Midbrain (tissue), 1 donor: ENCODE measurements around the gene SMARCD3.

Experiments
- DNase-seq: peaks from one replicate; lab custom pipeline; 2025; lab: John Stamatoyannopoulos, UW

SMARCD3 gene

DNA sequence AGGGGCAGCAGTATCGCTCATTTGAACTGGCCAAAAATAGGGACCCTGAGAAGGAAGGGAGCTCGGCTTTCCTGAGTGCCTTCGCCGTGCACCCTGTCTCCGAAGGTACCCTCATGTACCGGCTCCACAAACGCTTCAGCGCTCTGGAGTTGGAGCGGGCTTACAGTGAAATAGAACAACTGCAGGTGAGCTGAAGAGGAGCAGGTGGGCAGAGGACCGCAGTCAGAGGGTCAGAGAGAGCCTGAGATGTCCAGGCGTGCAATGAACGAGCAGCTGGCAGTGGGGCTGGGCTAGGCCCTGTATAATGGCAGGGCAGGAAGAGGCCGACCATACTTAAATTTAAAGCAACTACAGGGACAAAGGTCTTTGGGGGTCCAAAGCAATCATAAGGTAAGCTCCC, 12.1 kb downstream of the SMARCD3 start:
- DNase-seq = no peak

DNA sequence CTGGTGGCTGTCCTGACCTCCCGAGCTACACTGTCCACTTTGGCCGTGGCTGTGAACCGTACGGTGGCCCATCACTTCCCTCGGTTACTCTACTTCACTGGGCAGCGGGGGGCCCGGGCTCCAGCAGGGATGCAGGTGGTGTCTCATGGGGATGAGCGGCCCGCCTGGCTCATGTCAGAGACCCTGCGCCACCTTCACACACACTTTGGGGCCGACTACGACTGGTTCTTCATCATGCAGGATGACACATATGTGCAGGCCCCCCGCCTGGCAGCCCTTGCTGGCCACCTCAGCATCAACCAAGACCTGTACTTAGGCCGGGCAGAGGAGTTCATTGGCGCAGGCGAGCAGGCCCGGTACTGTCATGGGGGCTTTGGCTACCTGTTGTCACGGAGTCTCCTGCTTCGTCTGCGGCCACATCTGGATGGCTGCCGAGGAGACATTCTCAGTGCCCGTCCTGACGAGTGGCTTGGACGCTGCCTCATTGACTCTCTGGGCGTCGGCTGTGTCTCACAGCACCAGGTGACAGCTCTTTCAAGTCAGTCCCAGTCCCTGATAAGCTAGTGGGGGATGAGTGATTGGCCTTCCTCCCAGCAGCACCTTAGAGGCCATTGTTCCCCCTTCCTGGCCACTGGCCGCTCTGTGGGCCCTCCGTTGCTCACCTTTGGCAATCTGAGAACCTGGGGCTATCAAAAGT, 13.3 kb downstream of the SMARCD3 start:
- DNase-seq = no peak

DNA sequence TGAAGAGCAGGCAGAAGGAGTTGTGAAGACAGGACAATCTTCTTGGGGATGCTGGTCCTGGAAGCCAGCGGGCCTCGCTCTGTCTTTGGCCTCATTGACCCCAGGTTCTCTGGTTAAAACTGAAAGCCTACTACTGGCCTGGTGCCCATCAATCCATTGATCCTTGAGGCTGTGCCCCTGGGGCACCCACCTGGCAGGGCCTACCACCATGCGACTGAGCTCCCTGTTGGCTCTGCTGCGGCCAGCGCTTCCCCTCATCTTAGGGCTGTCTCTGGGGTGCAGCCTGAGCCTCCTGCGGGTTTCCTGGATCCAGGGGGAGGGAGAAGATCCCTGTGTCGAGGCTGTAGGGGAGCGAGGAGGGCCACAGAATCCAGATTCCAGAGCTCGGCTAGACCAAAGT, 14.7 kb downstream of the SMARCD3 start:
- DNase-seq = no peak

DNA sequence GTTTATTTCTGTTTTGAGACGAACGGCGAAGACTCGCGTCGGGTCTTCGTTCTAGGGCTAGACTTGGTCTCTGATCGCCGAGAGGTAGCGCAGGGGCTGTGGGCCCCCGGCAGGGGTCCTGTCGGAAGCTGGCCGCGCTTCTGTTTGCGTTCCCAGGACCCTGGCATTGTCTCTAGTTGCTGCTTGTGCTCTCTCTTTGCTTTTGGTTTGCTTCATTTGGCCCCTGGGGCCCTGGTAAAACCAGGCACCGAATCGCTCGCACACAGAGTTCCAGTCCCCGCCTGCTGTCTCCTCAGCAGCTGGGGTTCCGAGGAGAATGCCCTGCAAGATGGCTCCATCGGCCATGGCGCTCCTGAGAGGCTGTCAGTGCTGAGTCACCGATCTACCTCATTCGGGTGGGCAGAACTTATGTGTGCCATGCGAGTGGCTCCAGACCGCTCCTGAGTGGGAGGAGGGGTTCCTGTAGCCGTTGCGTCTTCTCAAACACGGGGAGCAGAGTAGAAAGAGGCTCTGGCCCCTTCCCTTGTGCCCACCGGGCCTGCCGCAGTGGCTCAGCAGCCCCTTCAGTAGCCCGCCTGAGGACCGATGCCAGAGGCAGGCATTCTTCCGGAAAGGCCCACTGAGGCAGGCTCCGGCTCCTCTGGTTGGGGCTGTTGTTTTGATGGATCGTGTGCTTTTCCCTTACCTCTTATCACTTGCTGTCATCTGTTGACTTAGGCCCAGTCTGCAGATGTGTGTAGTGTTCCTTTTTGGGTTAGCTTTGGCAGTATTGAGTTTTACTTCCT, 15.4 kb downstream of the SMARCD3 start:
- no peak for DNase-seq

DNA sequence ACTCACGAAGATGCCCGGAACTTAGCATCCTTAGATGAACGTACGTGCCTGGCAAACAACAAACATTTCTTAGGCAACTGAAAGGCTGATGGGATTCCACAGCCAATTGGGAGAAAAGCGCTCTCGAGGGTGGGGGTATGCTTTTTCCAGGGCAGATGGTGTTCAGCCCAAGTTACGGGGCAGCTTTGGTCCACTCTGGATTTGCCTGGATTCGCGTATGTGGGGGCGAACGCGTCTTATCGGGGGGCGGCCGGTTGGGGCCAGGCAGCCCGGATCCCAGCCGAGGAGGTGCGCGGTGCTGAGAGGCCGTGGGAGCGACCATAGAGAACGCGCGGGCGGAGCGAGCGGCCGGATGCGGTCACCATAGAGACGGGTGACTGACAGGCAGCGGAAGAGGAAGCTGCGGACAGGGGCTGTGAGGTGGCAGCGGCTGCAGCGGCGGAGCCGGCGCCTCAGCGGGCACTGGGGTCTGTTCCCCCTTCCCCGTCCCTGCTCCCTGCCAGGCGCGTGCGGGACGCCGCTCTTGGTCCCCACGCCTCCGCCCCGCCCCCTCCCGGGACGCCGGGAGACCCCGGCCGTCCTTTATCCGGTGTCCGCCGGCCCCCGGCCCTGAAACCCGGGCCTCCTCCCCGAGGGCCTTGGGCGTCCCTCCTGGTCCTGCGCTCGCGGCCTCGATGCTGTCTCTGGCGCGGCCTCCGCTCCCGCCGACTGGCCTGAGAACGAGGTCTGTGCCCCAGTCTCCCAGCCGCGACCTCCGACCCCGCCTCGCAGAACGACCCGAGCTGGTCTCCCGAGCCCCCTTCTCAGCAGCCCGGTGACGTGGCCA, 16.2 kb downstream of the SMARCD3 start, which contains the start of gene CHPF2:
Gene CHPF2, plus strand, starts transcription at position 393 of the 826 bp plus-strand sequence. CDS start 1,529 bp downstream, outside the sequence.
- DNase-seq = peak; percentile 91

DNA sequence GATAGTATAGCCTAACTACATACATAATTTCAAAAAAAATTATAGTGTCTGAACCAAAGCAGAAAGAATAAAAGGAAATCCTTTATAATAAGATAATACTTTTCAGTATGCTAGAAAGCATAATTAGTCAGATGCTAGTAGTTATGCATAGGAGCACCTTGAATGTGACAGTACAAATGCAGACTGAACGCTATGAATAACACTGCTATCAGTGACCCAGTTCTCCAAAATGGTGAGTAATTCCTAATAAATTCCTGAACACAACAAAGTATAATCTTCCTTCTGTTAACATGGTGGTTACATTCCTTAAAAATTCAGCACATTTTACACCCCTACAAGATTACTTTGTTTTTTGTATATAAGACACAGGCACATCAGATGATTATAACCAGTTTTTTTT, 17.4 kb downstream of the SMARCD3 start:
- no peak for DNase-seq

DNA sequence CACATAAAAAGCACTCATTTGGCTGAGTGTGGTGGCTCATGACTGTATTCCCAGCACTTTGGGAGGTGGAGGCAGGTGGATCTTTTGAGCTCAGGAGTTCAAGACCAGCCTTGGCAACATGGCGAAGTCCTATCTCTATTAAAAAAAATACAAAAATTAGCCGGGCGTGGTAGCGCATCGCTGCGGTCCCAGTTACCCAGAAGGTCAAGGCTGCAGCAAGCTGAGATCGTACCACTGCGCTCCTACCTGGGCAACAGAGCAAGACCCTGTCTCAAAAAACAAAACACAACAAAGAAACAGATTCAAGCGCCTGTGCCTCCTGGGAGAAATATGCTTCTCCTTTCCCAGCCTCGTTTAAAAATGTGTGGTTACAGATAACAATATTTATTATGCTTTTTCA, 19.2 kb downstream of the SMARCD3 start:
- DNase-seq = no peak

DNA sequence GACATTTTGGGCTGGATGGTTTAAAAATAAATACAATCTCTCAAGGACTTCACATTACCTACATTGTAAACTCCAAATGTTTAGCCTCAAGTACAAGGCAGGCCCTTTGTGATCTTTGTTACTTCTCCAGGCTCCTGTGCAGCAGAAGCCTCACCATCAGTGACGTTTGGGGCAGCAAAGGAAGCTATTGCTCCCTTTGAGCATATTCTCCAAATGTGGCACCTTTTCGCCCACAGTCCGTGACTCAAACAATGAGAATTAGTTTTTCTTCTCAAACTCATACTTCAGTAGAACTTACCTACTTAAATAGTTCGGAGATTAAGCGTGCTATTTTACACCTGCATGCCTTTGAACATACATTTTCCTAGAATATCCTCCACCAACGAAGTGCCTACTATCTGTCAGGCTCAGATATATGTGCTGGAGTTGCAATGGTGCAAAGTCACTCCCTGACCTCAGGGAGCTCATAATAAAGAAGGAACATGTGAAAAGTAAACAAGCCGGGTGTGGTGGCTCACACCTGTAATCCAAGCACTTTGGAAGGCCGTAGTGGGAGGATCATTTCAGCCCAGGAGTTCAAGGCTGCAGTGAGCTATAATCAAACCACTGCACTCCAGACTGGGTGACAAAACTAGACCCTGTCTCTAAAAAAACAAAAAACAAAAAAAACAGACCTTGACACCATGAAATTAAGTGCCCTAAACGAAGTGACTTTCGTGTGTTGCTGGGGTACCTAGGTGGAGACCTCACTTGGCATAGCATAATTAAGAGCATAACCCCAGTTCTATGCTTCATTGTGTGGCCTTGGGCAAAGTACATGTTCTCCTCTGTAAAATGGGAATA, 20.2 kb downstream of the SMARCD3 start:
- no peak for DNase-seq

DNA sequence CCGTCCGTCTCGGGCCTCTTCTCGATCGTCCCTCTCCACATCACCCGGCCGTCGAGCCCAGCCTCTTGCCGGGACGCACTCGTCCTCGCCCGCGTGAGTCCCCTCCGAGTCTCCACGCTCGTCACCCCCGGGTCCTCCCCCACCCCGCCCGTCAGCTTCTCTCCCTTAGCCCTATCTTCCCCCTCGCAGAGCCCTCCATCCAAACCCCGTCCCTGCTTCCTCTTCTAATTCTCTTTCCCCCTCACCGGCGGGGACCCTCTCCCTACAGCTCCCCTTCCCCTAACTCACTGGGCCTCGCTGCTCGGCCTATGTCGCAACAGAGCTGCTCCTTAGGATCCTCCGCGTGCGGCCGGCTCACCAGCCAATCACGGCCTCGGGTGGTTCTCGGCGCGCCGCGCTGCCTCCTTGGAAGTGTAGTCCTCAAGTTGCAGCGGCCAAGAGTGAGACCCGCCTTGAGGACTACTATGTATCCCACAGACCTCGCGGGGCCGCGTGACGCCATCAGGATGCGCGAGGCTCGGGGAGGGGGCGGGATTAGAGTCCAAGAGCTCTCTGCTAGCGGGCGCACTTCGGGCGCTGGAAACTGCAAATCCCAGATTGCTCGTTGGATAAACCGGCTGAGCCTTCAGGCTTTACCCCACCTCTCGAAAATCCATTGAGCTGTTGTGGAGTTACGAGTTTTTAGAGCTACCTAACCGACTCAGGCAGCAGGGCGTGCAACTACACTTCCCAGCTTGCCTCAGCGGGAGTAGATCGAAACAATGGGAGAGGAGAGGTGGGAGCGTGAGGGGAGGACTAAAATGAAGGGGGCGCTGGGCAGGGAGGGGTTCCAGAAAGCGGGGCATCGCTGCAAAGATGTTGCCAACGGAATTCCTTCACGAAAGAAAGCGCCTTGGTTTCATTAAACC, 21.4 kb downstream of the SMARCD3 start, which contains the start of gene ABCF2:
Gene ABCF2, minus strand, starts transcription at position 331 of the 908 bp plus-strand sequence. CDS start 747 bp downstream, outside the sequence.
- DNase-seq = peak; percentile 99

DNA sequence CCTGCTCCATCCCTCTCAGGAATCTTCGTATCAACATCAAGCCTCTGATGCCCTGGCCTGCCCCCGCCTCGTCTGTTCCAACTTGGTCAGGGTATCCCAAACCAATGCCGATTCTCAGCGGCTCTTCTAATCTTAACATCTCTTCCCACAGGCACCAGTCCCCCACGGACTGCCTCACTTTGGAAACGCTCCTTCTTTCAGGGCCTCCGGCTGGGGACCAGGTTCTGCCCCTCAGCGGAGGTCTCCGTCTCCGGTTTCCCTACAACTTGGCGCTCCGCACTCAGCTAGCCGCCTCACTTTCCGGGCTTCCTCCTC, 22.0 kb downstream of the SMARCD3 start:
- no peak for DNase-seq

DNA sequence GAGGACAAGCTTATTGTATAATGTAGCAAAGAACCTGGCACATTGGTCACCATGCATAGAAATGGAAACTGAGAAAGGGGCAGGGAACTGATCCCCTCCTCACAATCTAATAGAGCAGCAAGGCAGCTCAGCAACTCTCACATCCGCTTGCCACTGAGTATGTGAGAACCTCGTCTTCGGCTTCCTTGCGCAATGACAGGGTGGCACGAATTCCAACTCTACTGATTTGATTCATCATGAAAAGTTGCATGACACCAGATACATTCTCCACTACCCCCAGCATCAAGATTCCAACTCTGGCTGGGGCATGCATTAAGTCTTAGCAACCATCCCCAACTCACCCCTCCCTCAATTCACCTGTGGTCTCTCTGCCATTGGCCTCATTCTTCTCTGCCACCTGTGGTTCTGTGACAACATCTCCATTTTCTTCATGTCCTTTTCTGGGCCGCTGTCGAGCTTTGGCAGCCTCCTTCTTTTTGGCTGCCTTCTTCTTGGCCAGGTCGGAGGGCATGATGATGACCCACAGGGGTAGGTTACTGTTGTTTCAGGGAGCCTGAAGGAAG, 22.5 kb downstream of the SMARCD3 start:
- DNase-seq = no peak

DNA sequence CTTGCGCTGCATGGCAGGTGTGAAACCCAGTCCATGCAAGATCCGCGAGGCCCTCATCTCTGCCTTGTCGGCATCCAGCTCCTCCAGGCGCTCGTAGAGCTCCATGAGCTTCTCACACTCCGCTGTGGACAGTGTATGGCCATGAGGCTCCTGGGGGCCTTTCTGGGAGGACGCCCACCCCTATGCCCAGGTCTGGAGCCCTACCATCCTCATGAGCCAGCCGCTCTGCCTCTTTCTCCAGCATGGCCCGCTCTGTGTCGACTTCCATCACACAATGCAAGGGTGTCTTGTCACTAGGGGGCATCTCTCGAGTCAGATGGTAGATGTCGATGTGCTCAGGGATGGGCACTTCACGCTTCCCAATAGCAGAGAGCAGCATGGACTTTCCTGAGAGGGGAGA, 24.8 kb downstream of the SMARCD3 start:
- no peak for DNase-seq

DNA sequence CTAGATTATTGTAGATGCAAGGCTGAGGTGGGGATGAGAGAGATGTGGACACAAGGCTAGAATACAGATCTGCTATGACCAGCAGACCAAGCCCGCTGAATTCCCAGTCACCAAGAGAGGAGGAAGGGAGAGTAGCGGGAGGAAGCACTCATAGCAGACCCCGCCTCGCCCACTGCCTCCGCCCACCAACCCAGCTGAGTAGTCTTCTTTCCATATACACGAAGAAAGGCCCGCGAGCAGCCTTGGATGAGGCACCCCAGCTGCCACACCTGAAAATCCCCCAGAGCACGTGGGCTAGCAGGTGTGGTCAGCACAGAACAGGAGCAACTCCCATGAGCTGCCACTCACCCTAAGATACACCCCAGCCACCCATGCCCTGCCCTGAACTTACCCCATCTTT, 30.3 kb downstream of the SMARCD3 start:
- no peak for DNase-seq

DNA sequence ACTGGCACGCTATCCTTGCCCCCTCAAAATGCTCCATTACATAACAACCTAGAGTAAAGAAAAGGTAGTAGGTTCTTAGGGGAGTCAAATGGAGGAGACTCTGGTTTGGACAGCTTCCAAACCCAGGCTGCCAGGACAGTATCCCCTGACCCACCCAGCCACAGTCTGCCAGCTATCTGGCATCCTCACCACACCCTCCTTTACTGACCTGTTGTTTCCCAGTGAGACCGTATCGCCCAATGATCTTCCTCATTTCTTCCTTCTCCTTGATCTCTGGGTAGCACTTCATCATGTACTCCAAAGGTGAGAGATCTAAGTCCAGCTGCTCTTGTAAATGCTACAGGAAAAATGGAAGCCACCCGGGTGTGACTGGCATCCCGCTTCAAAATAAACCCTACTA, 33.1 kb downstream of the SMARCD3 start:
- DNase-seq = no peak

DNA sequence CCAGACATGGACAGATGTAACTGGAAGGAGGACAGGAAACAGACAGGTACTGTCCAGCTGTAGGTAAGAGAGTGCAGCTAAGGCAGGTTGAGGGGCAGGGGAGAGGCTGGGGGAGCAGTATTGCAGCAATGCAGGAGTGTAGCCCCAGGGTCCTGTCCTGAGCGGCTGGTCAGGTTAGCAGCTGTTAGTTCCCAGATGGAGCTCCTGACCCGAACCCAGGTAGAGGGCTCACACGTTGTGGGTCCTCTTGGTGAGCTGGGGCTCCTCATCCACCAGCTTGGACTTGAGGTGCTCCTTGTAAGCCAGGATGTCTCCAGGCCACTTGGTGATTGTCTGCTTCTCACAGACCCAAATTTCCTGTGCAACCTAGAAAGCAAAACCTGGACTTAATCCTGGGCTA, 34.7 kb downstream of the SMARCD3 start:
- no peak for DNase-seq

DNA sequence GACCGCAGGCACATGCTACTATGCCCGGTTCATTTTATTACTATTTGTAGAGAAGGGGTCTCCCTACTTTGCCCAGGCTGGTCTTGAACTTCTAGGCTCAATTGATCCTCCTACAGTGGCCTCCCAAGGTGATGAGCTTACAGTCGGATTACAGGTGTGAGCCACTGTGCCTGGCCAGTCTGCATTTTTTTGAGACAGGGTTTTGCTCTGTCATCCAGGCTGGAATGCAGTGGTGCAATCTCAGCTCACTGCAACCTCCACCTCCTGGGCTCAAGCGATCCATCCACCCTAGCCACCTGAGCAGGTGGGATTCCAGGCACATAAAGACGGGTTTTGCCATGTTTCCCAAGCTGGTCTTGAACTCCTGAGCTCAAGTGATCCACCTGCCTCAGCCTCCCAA, 35.9 kb downstream of the SMARCD3 start:
- no peak for DNase-seq

DNA sequence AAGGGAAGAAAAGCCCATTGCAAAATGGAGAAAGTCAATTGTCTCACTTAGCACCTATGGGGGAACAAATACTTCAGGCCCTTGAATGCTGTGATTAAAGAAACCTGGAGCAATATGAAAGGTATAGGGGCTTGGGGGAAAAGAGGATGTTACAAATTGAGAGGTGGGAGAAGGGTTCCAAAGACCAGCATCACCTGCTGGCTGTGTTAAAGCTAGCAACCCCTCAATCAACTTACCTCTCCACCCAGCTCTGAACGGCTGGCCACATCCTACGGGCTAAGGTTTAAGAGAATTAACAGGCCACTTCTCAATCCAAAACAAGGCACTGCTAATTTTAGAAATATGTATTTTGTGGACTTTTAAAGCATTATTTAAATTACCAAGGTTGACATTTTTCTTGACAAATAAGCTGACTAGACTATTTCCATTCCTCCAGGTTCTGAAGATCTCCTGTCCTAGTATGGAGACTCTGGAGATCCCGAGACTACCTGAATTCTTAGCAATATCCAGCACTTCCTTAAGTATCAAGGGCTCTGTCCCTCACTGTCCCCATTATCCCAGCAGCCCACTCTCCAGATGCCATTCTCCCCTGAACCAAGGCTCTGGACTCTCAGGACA, 37.2 kb downstream of the SMARCD3 start:
- no peak for DNase-seq

DNA sequence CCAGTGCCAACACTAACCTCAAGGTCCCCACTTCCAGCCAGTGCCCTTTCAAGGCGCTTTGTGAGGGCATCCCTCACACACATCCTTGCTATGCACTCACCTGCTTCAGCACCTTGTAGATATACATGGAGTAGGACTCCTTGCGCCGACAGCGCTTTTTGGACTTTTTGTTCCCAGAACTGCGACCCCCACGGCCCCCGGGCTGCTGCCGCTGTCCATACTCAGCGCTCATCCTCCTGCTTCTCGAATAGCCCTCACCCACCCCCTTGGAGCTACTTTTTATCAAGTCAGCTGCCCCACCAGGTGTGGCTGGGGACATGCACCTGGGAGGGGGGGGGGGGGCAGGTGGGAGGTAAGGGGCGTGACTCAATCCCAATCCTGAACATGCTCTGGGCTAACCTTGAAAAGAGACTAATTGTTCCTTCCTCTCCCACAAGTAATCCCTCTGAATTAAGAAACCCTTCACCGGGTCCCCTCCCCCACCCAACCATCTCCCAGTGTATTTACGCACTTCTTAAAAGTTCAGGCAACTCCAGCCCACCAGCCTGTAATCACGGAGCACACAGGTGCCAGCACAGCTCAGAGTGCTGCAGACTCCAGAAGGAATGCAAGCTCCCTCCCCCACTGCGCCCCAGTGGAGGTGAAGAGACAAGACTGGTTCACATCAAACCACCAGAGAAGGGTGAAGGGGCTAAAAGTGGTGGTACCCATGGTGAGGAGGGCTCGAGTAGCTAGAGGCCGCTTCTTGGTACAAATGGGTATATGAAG, 38.2 kb downstream of the SMARCD3 start, which contains the start of gene H2BK1:
Gene H2BK1, minus strand, starts transcription at position 402 of the 768 bp plus-strand sequence. Its CDS starts 170 bp downstream, at position 232.
- no peak for DNase-seq

DNA sequence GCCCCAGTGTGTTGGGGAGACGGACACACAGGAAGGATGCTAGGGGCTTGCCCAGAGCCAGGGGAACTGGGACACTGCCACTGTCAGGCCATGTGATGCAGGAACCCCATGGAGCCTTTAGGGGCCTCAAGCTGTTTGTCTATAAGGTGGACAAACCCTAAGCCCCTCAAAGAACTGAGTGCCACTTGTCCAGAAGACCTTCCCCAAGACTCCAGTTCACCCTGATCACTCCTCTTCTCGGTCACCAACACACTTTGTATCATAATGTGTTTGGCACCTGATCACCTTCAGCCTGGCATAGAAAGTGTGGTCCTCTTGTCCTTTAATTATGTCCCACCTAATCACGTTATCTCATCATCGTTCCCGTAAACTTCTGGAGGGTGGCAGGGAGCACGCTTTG, 38.9 kb downstream of the SMARCD3 start:
- no peak for DNase-seq
